Measurements from ENCODE around the gene WIPI1.
A peak's percentile ranks its signal among the peaks of the same experiment; 100 is the strongest.

Gene WIPI1

GRCh38 chr17:68384941-68385340 lies 72.4 kb downstream of the WIPI1 start:
- H3K27ac ChIP-seq: no peak overlapping the region; the same call in 1 of the 2 replicates
- no peak for TF ChIP-seq ZFX (IDR thresholded peaks at IDR 0.05)
- TF ChIP-seq CTCF (conservative IDR thresholded peaks at IDR 0.05): no peak

- TF ChIP-seq ZFX (IDR thresholded peaks at IDR 0.05): no peak
- no peak for TF ChIP-seq CTCF (conservative IDR thresholded peaks at IDR 0.05)
- H3K27ac ChIP-seq: no peak overlapping the region; the same call in 1 of the 2 replicates
Observed at GRCh38 chr17:68384471-68384870, 72.8 kb downstream of the WIPI1 start.

GRCh38 chr17:68383443-68384321 lies 73.6 kb downstream of the WIPI1 start:
- TF ChIP-seq CTCF (conservative IDR thresholded peaks at IDR 0.05) (no peak), ZFX (IDR thresholded peaks at IDR 0.05) (no peak)
- peak overlapping the region; percentile 11; the same call in 1 of the 2 replicates for H3K27ac ChIP-seq

DNA sequence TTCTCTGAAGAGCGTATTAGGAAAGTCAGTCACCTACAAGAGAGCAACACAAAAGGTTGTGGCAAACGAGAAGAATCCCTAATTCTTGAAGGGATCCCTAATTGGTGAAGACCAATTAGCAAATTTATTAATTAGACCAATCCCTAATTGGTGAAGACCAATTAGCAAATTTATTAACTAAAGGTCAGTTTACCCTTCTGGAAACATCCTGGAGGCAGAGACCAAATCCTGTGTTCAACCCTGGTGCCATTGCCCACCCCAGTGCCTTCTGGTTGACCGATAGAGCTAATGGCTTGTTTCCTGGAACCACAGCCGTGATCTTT lies 74.2 kb downstream of the WIPI1 start:
- H3K27ac ChIP-seq: peak overlapping the region; percentile 11; the same call in 1 of the 2 replicates
- TF ChIP-seq CTCF (conservative IDR thresholded peaks at IDR 0.05): no peak
- no peak for TF ChIP-seq ZFX (IDR thresholded peaks at IDR 0.05)

DNA sequence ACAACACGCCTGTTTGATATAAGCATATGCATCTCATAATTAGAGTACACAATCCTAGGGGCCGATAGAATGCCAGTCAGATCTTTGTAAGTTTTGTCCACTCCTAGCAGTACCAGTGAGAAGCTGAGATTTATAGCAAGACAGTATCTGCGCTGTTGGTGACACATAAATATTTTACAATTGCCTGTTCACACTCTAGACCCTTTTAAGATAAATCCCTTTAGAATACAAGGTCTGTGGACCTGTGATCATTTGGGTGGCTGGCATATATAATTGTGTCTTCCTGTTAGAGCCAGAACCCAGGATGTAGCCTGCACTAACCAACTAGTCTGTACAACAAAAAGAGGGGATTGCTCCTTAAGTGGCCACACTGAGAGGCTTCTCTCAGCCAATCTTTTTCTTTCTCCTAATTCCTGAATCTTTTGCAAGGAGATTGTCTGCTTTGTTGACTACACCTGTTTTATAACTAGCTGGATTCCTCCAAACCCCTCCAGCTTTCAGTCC lies 74.7 kb downstream of the WIPI1 start:
- no peak for TF ChIP-seq ZFX (IDR thresholded peaks at IDR 0.05)
- TF ChIP-seq CTCF (conservative IDR thresholded peaks at IDR 0.05): no peak
- H3K27ac ChIP-seq: no peak overlapping the region

GRCh38 chr17:68381076-68381900 lies 76.0 kb downstream of the WIPI1 start:
- H3K27ac ChIP-seq: peak overlapping the region; percentile 17; the same call in 1 of the 2 replicates

More at GRCh38 chr17:68381076-68381900, 76.0 kb downstream of the WIPI1 start:
- TF ChIP-seq CTCF (conservative IDR thresholded peaks at IDR 0.05) (no peak), ZFX (IDR thresholded peaks at IDR 0.05) (no peak)

All from C4-2B (cell line).